ENCODE results near the gene PODNL1.

DNA sequence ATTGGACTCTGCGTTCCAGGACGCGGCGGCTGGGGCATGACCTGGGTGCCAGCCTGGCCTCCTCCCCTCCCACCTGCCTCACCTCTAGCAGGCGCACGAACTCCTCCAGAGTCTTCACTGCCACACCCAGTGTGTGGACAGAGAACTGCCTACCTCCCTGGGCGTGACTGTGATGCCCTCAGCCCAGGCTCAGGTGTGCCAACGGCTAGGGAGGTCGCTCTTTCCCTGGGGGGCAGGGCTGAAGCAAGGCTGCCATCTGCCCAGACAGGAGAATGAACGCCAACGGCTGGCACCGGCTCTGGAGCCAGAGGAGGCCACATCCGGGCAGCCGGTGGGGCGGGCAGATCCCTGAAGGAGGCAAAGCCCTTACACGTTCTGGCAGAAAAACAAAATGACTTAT is 49.9 kb downstream of the PODNL1 start:
- TF ChIP-seq, protein P1, sequence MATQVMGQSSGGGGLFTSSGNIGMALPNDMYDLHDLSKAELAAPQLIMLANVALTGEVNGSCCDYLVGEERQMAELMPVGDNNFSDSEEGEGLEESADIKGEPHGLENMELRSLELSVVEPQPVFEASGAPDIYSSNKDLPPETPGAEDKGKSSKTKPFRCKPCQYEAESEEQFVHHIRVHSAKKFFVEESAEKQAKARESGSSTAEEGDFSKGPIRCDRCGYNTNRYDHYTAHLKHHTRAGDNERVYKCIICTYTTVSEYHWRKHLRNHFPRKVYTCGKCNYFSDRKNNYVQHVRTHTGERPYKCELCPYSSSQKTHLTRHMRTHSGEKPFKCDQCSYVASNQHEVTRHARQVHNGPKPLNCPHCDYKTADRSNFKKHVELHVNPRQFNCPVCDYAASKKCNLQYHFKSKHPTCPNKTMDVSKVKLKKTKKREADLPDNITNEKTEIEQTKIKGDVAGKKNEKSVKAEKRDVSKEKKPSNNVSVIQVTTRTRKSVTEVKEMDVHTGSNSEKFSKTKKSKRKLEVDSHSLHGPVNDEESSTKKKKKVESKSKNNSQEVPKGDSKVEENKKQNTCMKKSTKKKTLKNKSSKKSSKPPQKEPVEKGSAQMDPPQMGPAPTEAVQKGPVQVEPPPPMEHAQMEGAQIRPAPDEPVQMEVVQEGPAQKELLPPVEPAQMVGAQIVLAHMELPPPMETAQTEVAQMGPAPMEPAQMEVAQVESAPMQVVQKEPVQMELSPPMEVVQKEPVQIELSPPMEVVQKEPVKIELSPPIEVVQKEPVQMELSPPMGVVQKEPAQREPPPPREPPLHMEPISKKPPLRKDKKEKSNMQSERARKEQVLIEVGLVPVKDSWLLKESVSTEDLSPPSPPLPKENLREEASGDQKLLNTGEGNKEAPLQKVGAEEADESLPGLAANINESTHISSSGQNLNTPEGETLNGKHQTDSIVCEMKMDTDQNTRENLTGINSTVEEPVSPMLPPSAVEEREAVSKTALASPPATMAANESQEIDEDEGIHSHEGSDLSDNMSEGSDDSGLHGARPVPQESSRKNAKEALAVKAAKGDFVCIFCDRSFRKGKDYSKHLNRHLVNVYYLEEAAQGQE (IDR thresholded peaks at IDR 0.05; ENCODE audit: insufficient read depth in 1 of 2, low read depth in 2 of 2, low read length in 2 of 2): no peak
- TF ChIP-seq POLR2AphosphoS5 (IDR thresholded peaks at IDR 0.05; ENCODE audit: low read depth, low read length) (no peak), SIN3A (IDR thresholded peaks at IDR 0.05; ENCODE audit: borderline replicate concordance, insufficient read depth, low read length) (no peak), TAF1 (IDR thresholded peaks at IDR 0.05; ENCODE audit: borderline replicate concordance, insufficient read depth, low read length) (no peak)
